Heart left ventricle (tissue), 13 donors: ENCODE results near the gene PAK2.

Experiments used
- CTCF ChIP-seq, 12 donors: fragments of 200-600 bp; sonication (generic) in 4 of 12; IDR thresholded peaks; one replicate each; pipeline versions ENCODE4 v1.5.0 to v1.8.0; 2018 to 2022; ENCODE audit warnings: antibody characterized with exemption in 12 of 12, mild to moderate bottlenecking in 5 of 12
- POLR2A ChIP-seq, 2 donors: fragments of 450-650 bp; IDR thresholded peaks; one replicate each; pipeline ENCODE4 v1.6.1; 2017; ENCODE audit warnings: antibody characterized with exemption in 2 of 2, mild to moderate bottlenecking in 2 of 2, moderate library complexity in 2 of 2
- donor health status: ischemic (EF 13 %, LVEDD 7.1; RV severe dilation, severe dysfunction).
- donor health status: DM: no; HTN: yes; CAD: no.
- donor health status: DM: no; HTN: no; CAD: no.
- donor health status: ischemic (EF 25% LVEDD 6.9; RV normal size, moderate dysfunction).
- donor health status: ischemic (EF 25% LVEDD 5.7; RV mildly dilated, moderate dysfunction).
- donor health status: ischemic (EF 35%, LVEDD 5.7; RV mildly dilated, moderate dysfunction).
- donor health status: nonischemic (EF 11% LVEDD 7.7; RV severe dilation, severe dysfunction).
- donor health status: DM: yes; HTN: yes; CAD: no.
- donor health status: PGD.
- donor health status: ischemic (EF 29% LVEDD 5.4; RV normal size, mild dysfunction).
- donor health status: nonischemic (EF 23%, LVEDD 6.1; RV moderate dilation, normal function).

- TF ChIP-seq CTCF (IDR thresholded peaks at IDR 0.05) (no peak), POLR2A (IDR thresholded peaks at IDR 0.05) (no peak)
These were observed 65.1 kb downstream of the PAK2 start for GRCh38 chr3:196804773-196805172.
